NCI-H2227 treated with DMSO at 0.1 percent for 48 hours (cell line): ENCODE data around the gene SSBP2.
"Not testable (repeated sequence)": the region's sequence is repeated elsewhere in the genome, so short reads cannot be mapped to it uniquely, and the experiment has no call there.

ENCODE experiments used
- DNase-seq: peaks from one replicate; lab custom pipeline; 2025; lab: John Stamatoyannopoulos, UW

The SSBP2 gene

DNA sequence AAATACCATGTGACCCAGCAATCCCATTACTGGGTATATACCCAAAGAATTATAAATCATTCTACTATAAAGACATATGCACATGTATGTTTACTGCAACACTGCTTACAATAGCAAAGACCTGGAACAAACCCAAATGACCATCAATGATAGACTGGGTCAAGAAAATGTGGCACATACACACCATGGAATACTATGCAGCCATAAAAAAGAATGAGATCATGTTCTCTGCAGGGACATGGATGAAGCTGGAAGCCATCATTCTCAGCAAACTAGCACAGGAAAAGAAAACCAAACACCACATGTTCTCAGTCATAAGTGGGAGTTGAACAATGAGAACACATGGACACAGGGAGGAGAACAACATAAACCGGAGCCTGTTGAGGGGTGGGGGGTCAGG is 90.3 kb downstream of the SSBP2 start:
- not testable (repeated sequence) for DNase-seq

- no peak for DNase-seq
Observed at GRCh38 chr5:81657386-81657785, 93.5 kb downstream of the SSBP2 start.

- DNase-seq, result no peak
Observed at GRCh38 chr5:81656783-81657182, 94.1 kb downstream of the SSBP2 start.

GRCh38 chr5:81650987-81651386 is 99.9 kb downstream of the SSBP2 start:
- DNase-seq, result no peak

DNA sequence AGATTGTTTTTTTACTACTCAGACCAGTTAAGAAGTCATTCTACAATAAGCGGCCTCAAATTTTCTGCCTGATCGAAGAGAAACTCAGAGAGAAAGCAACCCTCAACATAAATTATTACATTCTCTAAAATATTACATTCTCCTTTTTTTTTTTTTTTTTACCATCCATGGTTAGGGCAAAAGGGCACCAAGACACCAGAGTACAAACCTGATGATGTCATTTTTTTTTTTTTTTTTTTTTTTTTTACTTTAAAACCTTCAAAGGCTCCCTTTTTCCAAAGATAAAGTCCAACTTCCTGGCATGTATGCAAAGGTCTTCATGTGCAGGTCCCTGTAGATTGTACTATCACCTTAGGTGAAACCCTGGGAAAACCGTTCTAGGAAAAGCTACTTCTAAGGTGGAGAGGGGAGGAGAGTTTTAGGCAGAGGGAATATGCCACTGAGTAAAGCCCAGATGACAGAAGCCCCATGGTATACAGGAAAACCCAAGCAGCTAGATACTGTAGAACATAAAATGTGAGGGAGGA is 104.4 kb downstream of the SSBP2 start:
- no peak for DNase-seq

DNA sequence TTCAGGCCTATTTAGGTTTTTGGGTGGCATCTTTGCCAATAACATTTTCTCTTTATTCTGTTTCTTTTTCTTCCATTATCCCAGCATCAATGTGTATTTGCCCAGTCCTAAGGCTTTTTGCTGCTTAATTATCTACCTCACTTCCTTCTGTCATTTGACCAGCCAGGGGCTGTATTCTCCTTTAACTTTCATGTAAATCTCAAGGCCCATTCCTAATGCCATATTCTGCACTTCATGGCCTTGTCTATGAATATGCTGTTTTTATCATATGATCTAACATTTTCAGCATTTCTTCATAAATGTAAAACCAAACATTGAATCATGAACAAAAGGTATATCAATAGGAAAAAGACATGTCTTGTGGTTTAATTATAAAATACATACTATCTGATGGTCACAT is 108.7 kb downstream of the SSBP2 start:
- no peak for DNase-seq

DNA sequence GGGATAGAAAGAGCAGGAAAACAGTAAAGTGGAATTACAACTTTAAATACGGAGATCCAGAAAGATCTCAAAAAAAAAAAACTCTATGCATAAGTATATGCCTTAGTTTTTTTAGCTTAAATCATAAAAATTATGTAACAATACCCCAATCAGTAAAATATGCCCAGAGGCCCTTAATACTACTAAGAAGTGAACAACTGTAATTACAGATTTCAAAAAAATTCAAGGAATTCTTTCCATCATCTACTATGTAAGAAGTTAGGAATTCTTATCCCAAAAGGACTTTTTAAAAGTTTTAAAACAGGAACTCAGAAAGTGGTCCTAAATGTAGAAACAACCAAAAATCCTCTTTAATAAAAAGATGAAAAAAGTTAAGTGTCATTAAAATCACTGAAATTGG is 111.3 kb downstream of the SSBP2 start:
- no peak for DNase-seq

DNA sequence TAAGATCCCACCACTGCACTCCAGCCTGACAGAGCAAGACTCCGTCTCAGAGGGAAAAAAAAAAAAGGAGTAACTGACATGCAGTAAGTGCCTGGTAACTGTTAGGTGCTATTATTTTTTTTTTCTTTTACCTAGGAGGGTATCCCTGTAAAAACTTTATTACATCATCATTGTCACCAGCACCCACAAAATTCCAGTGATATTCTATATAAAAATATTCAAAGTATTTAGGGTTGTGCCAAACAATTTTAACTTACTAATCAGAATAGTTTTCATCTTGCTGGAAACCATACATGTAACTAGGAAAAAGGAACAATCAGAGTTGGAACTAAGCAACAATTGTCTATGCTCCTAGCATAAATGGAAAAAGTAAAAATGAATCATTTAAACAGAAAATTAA is 112.4 kb downstream of the SSBP2 start:
- no peak for DNase-seq

- no peak for DNase-seq
Observed at GRCh38 chr5:81633891-81634290, 117.0 kb downstream of the SSBP2 start.

DNA sequence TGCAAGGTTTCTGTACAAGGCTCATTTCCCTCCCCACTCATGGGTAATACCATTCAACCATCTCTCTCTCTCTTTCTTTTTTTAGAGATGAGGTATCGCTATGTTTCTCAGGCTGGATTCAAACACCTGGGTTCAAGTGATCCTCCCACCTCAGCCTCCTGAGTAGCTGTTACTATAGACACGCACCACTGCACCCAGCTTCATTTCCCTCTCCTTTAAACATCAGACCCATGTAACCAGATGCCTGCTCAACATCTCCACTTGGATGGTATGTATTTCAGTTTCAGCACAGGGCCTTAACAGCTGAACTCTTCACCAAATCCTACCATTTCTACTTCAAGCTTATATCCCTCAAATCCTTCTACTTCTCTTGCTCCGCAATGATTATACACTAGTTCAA is 117.4 kb downstream of the SSBP2 start:
- no peak for DNase-seq

- DNase-seq, result no peak
Observed at GRCh38 chr5:81632679-81633078, 118.2 kb downstream of the SSBP2 start.

- DNase-seq, result no peak
Observed at GRCh38 chr5:81631621-81632020, 119.3 kb downstream of the SSBP2 start.

DNA sequence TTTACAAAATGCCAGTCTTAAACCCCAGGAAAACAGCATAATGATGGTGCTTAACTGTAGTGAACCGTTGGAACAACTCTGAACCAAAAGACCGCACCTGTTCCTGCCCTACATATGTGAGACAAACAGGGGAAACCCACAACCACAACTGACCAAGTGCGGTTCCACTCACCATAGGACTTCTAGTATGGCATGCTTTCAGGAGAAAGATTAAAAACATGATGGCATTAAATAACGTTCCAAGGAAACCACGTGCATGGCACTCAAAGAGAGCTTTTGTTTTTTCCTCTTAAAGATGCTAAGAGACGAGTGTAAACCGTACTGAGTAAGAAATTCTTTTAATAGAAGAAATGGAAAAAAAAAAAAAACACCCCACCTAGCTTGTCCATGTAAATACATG is 119.8 kb downstream of the SSBP2 start:
- DNase-seq, result no peak

GRCh38 chr5:81630684-81631083 is 120.2 kb downstream of the SSBP2 start:
- no peak for DNase-seq

DNA sequence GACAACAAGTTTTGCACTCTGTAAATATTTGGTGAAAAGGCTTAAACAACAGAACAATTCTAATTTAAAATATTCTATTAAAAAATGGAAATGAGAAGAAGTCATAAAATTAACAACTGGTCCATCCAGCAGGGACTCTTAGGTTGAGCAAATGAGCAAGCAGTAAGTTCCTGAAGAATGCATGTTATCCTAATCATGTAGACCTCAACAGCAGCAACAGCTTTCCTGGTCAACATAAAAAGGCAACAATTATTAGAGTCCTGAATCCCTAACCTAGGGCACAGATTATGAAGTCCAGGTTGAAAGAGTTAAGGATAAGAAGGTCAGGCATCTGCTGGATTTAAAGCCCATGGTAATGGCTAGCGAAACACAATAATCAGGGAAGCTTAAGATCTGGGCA is 120.9 kb downstream of the SSBP2 start:
- DNase-seq, result no peak

DNA sequence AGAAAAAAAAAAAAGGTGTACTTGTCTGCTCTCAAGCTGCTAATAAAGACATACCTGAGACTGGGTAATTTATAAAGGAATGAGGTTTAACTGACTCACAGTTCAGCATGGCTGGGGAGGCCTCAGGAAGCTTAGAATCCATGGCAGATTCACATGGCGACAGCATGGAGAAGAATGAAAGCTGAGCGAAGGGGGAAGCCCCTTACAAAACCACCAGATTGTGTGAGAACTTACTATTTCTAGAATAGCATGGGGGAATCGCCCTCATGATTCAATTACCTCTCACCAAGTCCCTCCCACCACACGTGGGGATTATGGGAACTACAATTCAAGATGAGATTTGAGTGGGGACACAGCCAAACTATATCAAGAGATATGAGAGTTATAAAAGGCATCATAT is 122.8 kb downstream of the SSBP2 start:
- DNase-seq, result not testable (repeated sequence)

GRCh38 chr5:81626524-81626923 is 124.4 kb downstream of the SSBP2 start:
- DNase-seq, result no peak

DNA sequence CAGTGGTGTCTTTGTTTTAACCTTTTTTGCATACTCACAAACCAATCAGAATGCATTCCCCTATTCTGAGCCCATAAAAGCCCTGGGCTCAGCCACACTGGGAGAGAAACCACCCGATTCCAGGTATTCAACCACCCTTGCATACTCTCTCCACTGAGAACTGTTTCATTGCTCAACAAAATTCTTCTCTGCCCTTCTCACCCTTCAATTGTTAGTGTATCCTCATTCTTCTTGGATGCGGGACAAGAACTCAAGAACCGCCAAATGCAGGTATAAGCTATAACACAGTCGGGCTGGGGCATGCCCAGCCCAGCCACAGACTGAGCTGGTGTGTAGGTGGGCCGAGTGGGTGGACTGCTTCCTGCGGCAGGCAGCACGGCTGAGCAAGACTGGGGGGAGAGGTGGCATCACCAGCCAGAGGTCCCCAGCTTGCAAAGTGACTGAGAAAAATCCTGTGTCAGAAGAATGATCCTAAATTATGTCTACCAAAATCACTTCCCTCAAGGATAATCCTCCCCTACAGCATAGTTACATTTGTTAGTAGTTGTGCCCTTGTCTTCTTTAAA is 141.0 kb downstream of the SSBP2 start:
- no peak for DNase-seq

DNA sequence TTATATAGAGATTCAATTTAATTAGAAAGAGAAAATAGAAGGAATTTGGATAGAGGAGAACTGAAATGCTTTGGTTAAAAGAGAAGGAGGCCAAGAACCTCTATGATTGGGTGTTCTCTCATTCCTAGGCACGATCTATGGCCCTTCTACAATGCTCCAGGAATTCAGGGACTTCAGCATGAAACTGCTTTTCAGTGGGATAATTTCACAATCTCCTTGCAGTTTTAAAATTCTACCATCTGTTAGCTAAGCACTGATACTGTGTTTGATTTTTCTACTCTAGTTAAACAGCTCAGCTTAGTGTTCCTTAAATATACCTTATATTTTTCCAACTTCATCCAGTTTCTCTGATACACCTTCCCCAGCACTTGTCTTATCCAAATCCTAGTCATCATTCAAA is 141.9 kb downstream of the SSBP2 start:
- DNase-seq, result no peak

DNA sequence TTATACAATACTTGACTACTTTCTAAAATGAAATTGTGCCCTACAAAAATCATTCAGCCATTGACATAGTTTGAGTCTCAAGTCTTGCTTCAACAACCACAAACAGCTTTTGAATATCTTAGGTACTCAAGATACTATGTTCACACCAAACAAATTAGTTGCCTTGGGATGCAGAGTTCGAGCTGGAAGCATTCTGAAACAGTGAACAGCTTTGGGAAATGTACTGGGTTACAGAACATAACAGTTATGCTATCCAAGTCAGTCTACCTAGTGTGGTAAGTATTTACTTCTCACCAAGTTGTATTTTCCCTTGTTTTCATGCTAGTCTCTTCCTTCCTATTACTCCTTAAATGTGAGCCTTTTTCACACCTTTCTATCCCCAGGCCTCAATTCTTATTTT is 143.2 kb downstream of the SSBP2 start:
- DNase-seq, result no peak

DNA sequence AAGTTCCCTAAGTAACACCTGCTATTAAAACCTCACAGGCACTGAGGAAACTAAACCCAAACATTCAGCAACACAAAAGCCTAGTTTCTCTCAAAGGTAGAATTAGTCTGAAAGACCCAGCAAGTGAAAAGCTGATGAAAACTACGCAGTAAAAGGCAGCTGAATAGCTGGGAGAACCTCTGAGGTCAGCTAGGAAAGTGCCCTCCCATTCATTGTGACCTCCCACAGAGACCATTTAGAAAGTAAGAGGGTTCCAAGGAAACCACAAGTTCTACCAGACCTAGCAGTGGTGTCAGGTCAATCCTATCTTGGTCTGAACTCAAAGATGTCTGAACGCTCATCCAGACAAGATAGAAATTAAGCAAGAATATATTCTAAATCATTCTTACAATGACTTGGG is 144.7 kb downstream of the SSBP2 start:
- no peak for DNase-seq

DNA sequence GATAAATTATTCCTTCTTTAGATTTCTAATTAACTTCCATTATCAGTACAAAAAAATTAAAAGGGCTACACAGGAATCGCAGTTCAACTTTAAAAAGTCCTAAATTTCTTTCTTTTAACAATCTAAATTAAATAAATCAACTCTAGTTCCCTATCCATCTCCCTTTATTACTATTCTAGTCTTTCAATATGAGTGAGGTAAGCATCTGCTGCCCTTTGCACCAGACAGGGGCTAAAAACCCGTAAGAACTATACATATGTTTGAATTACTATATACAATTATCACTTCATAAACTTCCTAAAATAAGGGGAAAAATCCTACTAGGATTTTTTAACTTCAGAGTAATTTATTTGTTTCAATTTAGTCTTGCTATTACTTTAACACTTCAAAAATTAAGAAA is 145.6 kb downstream of the SSBP2 start:
- DNase-seq, result no peak

DNA sequence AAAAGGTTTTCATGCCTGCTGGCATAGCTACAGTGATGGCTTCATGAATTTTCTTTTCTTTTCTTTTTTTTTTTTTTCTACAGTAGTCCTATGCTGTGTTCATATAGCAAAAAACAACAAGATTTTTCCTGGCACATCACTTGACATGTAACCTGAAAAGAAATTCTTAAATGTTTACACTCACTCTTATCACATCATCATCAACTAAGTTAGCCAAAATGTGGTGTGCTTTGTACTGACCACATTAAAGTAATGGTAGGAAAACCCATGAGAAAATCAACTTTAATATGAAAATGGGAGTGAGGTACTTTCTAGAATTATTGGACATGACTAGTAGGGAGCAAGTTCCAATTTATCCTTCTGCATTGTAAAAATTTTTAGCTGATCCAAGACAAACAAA is 146.7 kb downstream of the SSBP2 start:
- no peak for DNase-seq

GRCh38 chr5:81601919-81602318 is 149.0 kb downstream of the SSBP2 start:
- no peak for DNase-seq

DNA sequence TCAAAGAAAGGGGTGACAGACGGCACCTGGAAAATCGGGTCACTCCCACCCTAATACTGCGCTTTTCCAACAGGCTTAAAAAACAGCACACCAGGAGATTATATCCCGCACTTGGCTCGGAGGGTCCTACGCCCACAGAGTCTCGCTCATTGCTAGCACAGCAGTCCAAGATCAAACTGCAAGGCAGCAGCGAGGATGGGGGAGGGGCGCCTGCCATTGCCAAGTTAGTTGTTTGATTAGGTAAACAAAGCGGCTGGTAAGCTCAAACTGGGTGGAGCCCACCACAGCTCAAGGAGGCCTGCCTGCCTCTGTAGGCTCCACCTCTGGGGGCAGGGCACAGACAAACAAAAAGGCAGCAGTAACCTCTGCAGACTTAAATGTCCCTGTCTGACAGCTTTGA is 158.8 kb downstream of the SSBP2 start:
- not testable (repeated sequence) for DNase-seq
